Muscle of leg (tissue), 11 donors: ENCODE results near the gene GLO1. TPM values are rescaled to one million over a fixed set of nuclear protein-coding genes. Genes with fewer than 3 reads are reported as not detected.

ENCODE experiments used
- DNase-seq: peaks from one replicate; pipeline ENCODE4 v3.0.0; 2013
- H3K27ac ChIP-seq: one replicate; pipeline ENCODE4 v1.5.1; 2013; ENCODE audit warnings: mild to moderate bottlenecking, low read length, control low read depth
- H3K27me3 ChIP-seq: one replicate; pipeline ENCODE4 v1.6.1; 2013; ENCODE audit warnings: low read length; ENCODE audit not compliant: control insufficient read depth, insufficient read depth
- H3K36me3 ChIP-seq: one replicate; pipeline ENCODE4 v1.6.1; 2013; ENCODE audit warnings: low read length; ENCODE audit not compliant: control insufficient read depth, insufficient read depth
- H3K4me1 ChIP-seq: one replicate; pipeline ENCODE4 v1.6.1; 2013; ENCODE audit warnings: low read length; ENCODE audit not compliant: control insufficient read depth, insufficient read depth
- H3K4me3 ChIP-seq: one replicate; pipeline ENCODE4 v1.5.1; 2013; ENCODE audit warnings: low read length, control low read depth
- H3K9me3 ChIP-seq: replicated peaks from 2 replicates; pipeline ENCODE4 v1.6.1; 2013; ENCODE audit warnings: low read depth, low read length; ENCODE audit not compliant: control insufficient read depth
- WGBS: methylation state at CpG from one replicate; pipeline ENCODE4 v1.1.5; 2013; ENCODE audit warnings: missing lambda C conversion rate; ENCODE audit not compliant: insufficient coverage; 5-methylcytosine and 5-hydroxymethylcytosine counted together
- polyA plus RNA-seq, 8 donors: library from polyadenylated mRNA; unstranded; fragments of 120-200 nt; gene quantifications; one replicate each; pipeline versions ENCODE4 v1.2.1 to v1.2.3, GENCODE V29; 2013; ENCODE audit warnings: inconsistent platforms in 1 of 8, low replicate concordance in 1 of 8; ENCODE audit not compliant: insufficient read length in 8 of 8, insufficient read depth in 1 of 8
- total RNA-seq: library from RNA; stranded (reverse); fragments of 120-200 nt; gene quantifications from one replicate; pipeline ENCODE4 v1.2.4, GENCODE V29; 2013

The GLO1 gene
- total and polyA plus RNA-seq, 9 donors: 103 to 124 (median 105) TPM

DNA sequence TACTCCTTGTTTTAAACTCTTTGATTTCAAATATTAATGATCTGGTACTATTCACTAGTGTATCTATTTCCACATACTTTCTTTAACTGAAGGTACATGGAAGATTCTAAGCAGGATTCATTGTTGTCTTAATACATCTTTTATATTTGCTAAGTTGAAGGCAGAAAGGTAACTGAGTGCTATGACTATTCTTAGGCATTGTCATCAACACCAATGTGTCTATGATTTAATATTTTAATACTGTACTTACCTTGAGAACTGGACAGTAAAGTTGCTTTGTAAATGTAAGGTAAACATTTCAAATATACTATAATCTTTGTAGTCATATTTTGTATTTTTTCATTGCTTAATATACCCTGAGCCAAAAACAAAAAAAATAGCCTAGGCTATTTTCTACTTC lies 54.3 kb downstream of the GLO1 start:
- Histone ChIP-seq H3K4me1 (no peaks in the 10 kb centered on the region), H3K27ac (no peak overlapping the region), H3K4me3 (no peak overlapping the region), H3K36me3 (no peaks in the 10 kb centered on the region), H3K9me3 (no peaks in the 10 kb centered on the region), H3K27me3 (no peaks in the 10 kb centered on the region)
- no peak for DNase-seq

GRCh38 chr6:38646166-38646878 lies 56.6 kb downstream of the GLO1 start:
- WGBS: no CpG with 5 or more reads among the region's 3 CpGs

GRCh38 chr6:38644951-38645350 lies 58.0 kb downstream of the GLO1 start:
- H3K27ac ChIP-seq: no peak overlapping the region
- H3K9me3 ChIP-seq: no peaks in the 10 kb centered on the region
- no peaks in the 10 kb centered on the region for H3K27me3 ChIP-seq
- peak; percentile 24 for DNase-seq
- H3K36me3 ChIP-seq: no peaks in the 10 kb centered on the region
- H3K4me3 ChIP-seq: no peak overlapping the region
- WGBS: no CpG with 5 or more reads among the region's 1 CpG
- peaks cover 7% of the 10 kb centered on the region for H3K4me1 ChIP-seq

More at GRCh38 chr6:38646166-38646878, 56.6 kb downstream of the GLO1 start:
- H3K27ac ChIP-seq: no peak overlapping the region
- H3K9me3 ChIP-seq: no peaks in the 10 kb centered on the region
- no peaks in the 10 kb centered on the region for H3K36me3 ChIP-seq
- no peaks in the 10 kb centered on the region for H3K27me3 ChIP-seq
- no peak overlapping the region for H3K4me3 ChIP-seq
- no peaks in the 10 kb centered on the region for H3K4me1 ChIP-seq
- peak; percentile 7 for DNase-seq

DNA sequence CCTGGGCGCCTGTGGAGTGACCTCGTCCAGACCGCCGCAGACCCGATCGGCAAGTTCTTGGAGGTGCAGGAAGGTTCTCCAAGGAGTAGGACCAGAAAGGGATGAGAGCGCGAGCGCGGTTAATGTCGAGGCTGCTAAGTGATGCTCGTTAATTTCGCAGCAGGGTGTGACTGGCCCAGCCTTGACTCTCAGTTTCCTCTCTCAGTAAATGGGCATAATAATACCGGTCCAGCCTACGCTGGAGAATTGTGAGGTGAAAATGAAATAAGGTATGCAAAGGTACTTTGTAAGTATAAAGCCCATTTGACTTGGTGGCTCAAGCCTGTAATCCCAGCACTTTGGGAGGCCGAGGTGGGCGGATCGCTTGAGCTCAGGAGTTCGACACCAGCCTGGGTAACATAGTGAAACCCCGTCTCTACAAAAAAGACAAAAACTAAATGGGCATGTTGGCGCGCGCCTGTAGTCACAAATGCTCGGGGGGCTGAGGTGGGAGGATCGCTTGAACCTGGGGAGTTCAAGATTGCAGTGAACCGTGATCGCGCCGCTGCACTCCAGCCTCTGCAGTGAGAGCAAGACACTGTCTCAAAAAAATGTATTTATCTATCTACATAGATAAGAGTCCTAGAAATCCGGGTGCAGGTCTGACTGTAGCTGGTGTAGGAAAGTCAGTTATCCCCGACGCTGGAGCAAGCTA lies 62.6 kb downstream of the GLO1 start:
- 4% methylated on average over 18 of the region's 32 CpGs for WGBS

DNA sequence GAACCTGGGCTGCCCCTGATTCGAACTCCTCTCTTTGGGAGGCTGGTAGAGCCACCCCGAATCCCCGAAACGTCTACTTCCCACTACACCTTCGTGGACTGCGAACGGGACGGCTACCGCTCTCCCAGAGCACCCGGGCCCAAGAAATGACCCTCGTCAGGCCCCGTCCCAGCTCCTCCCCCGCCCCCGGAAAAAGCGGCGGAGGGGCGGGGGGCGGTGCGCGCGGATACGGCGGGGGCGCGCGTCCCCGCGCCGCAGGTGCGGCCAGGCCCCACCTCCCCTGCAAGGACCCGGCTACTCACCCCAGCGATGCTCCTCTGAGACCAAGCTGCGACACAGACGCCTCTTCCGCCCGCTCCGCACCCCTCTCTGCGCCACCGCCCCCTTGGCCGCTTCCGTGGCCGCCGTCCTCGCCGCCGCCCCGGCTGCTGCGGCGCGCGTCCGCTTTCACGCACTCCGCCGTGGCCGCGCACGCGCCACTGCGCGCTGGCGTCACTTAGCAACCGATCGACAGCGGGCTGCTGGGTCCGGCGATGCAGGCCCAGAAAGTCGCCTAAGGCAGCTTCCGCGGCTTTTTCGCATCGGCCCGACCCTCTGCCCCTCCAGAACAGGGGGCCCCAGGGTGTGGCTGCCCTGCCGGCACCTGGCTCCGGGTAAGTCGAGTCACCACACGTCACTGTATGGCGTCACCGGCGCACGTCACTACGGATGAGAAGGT lies 63.3 kb downstream of the GLO1 start, which contains the start of gene BTBD9:
Gene BTBD9, minus strand, starts transcription at position 432 of the 718 bp plus-strand sequence.
- WGBS: 0% methylated on average over 72 of the region's 82 CpGs

More for the DNA sequence above, 62.6 kb downstream of the GLO1 start:
- DNase-seq: peak; percentile 16
- Histone ChIP-seq H3K27ac (peak overlapping the region; percentile 95), H3K36me3 (no peaks in the 10 kb centered on the region), H3K4me1 (peaks cover 9% of the 10 kb centered on the region), H3K4me3 (peak overlapping the region; percentile 92), H3K27me3 (no peaks in the 10 kb centered on the region), H3K9me3 (no peaks in the 10 kb centered on the region)

GRCh38 chr6:38638941-38639497 lies 63.9 kb downstream of the GLO1 start:
- Histone ChIP-seq H3K27me3 (no peaks in the 10 kb centered on the region), H3K27ac (peak overlapping the region; percentile 95), H3K36me3 (no peaks in the 10 kb centered on the region), H3K4me3 (peak overlapping the region; percentile 92), H3K4me1 (peaks cover 9% of the 10 kb centered on the region), H3K9me3 (no peaks in the 10 kb centered on the region)
- WGBS: 0% methylated on average over 2 of the region's 15 CpGs
- DNase-seq: no peak

More for the DNA sequence above, 63.3 kb downstream of the GLO1 start, which contains the start of gene BTBD9:
- peak within 1 kb of the TSS; percentile 95 for H3K27ac ChIP-seq
- no peaks in the 10 kb centered on the region for H3K27me3 ChIP-seq
- peak within 1 kb of the TSS; percentile 92 for H3K4me3 ChIP-seq
- peaks cover 9% of the 10 kb centered on the region for H3K4me1 ChIP-seq
- H3K36me3 ChIP-seq: no peaks in the 10 kb centered on the region
- H3K9me3 ChIP-seq: no peaks in the 10 kb centered on the region
- DNase-seq: peak; percentile 96

DNA sequence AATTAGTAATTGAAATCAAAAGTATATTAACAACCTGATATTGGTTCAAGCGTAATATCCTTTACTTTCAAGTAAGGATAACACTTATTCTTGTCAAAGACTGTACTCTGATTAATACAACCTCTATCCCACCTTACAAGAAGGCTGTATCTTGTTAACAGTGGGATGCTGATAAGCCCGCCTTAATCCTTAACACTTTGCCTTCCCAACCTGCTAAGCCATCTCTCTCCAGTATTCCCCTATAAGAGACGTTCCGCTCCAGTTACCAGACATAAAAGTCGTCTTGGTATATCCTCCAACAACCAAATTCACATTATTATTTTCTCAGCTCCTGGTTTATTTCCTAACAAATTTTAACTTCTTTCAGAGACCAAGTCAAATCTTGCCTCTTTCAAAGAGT lies 65.2 kb downstream of the GLO1 start:
- 76% methylated on average over 4 of the region's 5 CpGs for WGBS
- Histone ChIP-seq H3K27me3 (no peaks in the 10 kb centered on the region), H3K4me1 (peaks cover 9% of the 10 kb centered on the region), H3K36me3 (no peaks in the 10 kb centered on the region), H3K27ac (no peak overlapping the region), H3K4me3 (no peak overlapping the region), H3K9me3 (no peaks in the 10 kb centered on the region)
- no peak for DNase-seq

DNA sequence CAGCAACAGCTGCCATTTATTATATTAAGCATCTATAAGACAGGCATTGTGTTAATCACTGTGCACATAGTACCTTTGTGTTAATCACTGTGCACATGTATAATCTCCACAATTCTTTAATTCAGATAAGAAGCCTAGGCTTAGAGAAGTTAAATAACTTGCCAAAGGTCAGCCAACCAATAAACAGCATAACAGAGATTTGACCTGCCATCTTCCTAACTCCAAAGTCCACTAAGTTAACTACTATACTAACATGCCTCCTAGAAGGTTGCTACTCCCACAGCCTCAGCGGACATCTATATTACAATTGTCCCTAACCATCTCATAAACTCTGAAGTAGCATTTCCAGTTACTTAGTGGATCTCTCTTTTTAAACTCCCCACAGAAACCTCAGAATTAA lies 66.9 kb downstream of the GLO1 start:
- Histone ChIP-seq H3K9me3 (peaks cover 4% of the 10 kb centered on the region), H3K36me3 (no peaks in the 10 kb centered on the region), H3K4me3 (no peak overlapping the region), H3K4me1 (peaks cover 9% of the 10 kb centered on the region), H3K27me3 (no peaks in the 10 kb centered on the region), H3K27ac (no peak overlapping the region)
- DNase-seq: no peak
- WGBS: 90% methylated on average over 1 of the region's 1 CpG

- Histone ChIP-seq H3K36me3 (no peaks in the 10 kb centered on the region), H3K4me1 (peaks cover 3% of the 10 kb centered on the region), H3K27me3 (no peaks in the 10 kb centered on the region), H3K27ac (no peak overlapping the region), H3K4me3 (no peak overlapping the region), H3K9me3 (peaks cover 4% of the 10 kb centered on the region)
- WGBS: no CpG with 5 or more reads among the region's 1 CpG
- DNase-seq: no peak
These were observed 68.4 kb downstream of the GLO1 start for GRCh38 chr6:38634518-38634917.

DNA sequence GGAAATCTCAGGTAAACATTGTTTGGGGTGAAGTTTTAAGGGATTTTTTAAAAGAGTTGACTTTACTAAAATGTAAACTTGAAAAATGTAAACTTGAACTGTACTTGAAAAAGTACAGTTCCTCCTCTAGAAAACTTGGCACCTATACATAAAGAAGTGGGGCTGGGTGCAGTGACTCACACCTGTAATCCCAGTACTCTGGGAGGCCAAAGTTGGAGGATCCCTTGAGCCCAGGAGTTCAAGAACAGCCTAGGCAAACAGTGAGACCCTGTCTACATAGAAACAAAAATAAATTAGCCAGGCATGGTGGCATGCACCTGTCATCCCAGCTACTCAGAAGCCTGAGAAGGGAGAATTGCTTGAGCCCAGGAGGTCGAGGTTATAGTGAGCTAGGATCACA lies 70.5 kb downstream of the GLO1 start:
- DNase-seq: no peak
- H3K27me3 ChIP-seq: no peaks in the 10 kb centered on the region
- no peaks in the 10 kb centered on the region for H3K4me1 ChIP-seq
- H3K36me3 ChIP-seq: no peaks in the 10 kb centered on the region
- no peak overlapping the region for H3K4me3 ChIP-seq
- H3K9me3 ChIP-seq: peaks cover 4% of the 10 kb centered on the region
- WGBS: no CpG with 5 or more reads among the region's 1 CpG
- H3K27ac ChIP-seq: no peak overlapping the region
